Measurements from ENCODE around the gene RARG.

The RARG gene

GRCh38 chr12:53244337-53244736, 12.3 kb upstream of the RARG start:
- DNase-seq (ENCODE audit: low read depth), result no peak

- DNase-seq (ENCODE audit: low read depth), result no peak
Observed at GRCh38 chr12:53241623-53242412, 9.8 kb upstream of the RARG start.

GRCh38 chr12:53239643-53240258, 7.7 kb upstream of the RARG start:
- DNase-seq (ENCODE audit: low read depth), result no peak

GRCh38 chr12:53236443-53237111, 4.6 kb upstream of the RARG start:
- DNase-seq (ENCODE audit: low read depth), result no peak

GRCh38 chr12:53235742-53236442, 3.9 kb upstream of the RARG start:
- DNase-seq (ENCODE audit: low read depth), result no peak

- DNase-seq (ENCODE audit: low read depth), result no peak
Observed at GRCh38 chr12:53235164-53235563, 3.2 kb upstream of the RARG start.

GRCh38 chr12:53234271-53234914, 2.4 kb upstream of the RARG start:
- DNase-seq (ENCODE audit: low read depth), result no peak

GRCh38 chr12:53233671-53234121, 1.7 kb upstream of the RARG start:
- DNase-seq (ENCODE audit: low read depth), result no peak

- no peak for DNase-seq (ENCODE audit: low read depth)
Observed at GRCh38 chr12:53232646-53233461, 845 bp upstream of the RARG start.

- DNase-seq (ENCODE audit: low read depth), result no peak
Observed at GRCh38 chr12:53231671-53231920, 413 bp downstream of the RARG start.

- DNase-seq (ENCODE audit: low read depth), result no peak
Observed at GRCh38 chr12:53230108-53230845, 1.7 kb downstream of the RARG start.

- DNase-seq (ENCODE audit: low read depth), result no peak
Observed at GRCh38 chr12:53229454-53229853, 2.6 kb downstream of the RARG start.

- DNase-seq (ENCODE audit: low read depth), result no peak
Observed at GRCh38 chr12:53227836-53228235, 4.2 kb downstream of the RARG start.

- no peak for DNase-seq (ENCODE audit: low read depth)
Observed at GRCh38 chr12:53227341-53227740, 4.7 kb downstream of the RARG start.

- DNase-seq (ENCODE audit: low read depth), result no peak
Observed at GRCh38 chr12:53226815-53227214, 5.2 kb downstream of the RARG start.

GRCh38 chr12:53225635-53226424, 6.2 kb downstream of the RARG start:
- no peak for DNase-seq (ENCODE audit: low read depth)

- DNase-seq (ENCODE audit: low read depth), result no peak
Observed at GRCh38 chr12:53224897-53225634, 6.9 kb downstream of the RARG start.

- DNase-seq (ENCODE audit: low read depth), result no peak
Observed at GRCh38 chr12:53224061-53224896, 7.7 kb downstream of the RARG start.
